KOPT-K1 (cell line): ENCODE measurements around the gene ADI1.
A peak's percentile ranks its signal among the peaks of the same experiment; 100 is the strongest.

Experiments used
- H3K27ac ChIP-seq: fragments of 200-600 bp; sonication (generic); 2 replicates; pipeline ENCODE4 v1.5.1; 2016; ENCODE audit warnings: antibody characterized with exemption, mild to moderate bottlenecking, low read depth, low read length; ENCODE audit not compliant: poor library complexity, severe bottlenecking
- H3K36me3 ChIP-seq: fragments of 200-600 bp; sonication (generic); 2 replicates; pipeline ENCODE4 v1.5.1; 2017; ENCODE audit warnings: antibody characterized with exemption, mild to moderate bottlenecking, low read length, moderate library complexity; ENCODE audit not compliant: insufficient read depth
- H3K9me3 ChIP-seq: fragments of 200-600 bp; sonication (generic); 2 replicates; pipeline ENCODE4 v1.5.1; 2017; ENCODE audit warnings: antibody characterized with exemption, low read length, mild to moderate bottlenecking; ENCODE audit not compliant: insufficient read depth, poor library complexity, severe bottlenecking

ADI1 gene

DNA sequence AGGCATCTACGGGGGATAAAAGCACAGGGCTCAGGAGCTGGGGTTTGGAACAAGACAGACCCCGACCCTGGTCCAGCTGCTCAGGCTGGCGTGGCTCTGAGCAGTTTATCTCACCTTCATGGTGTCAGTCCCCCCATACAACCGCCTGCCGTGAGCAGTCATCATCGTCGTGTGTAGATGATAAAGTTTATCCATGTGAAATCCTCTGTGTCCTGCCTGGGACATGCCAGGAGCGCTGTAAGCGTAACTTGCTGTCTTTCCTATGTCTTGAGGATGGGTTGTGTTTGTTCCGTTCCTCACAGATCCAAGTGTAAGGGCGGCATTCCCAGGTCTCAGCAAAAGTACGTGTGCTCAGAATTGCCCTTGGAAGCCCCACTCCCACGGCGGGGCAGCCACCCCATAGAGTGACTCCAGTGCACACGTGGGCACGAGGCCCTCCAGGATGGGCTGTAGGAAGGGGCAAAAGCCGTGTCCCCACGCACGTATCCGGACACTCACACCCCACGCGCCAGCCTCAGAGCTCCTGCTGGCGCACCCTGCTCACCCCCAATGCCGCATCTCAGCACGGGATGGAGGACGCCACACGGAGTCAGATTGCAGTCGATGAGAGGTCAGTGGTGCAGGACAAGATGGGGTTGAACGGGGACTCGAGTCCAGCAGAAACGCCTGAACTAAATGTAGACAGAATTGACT, 50.9 kb downstream of the ADI1 start:
- no peaks in the 10 kb centered on the region for H3K9me3 ChIP-seq
- H3K36me3 ChIP-seq, result peaks cover 92% of the 10 kb centered on the region
- no peak overlapping the region for H3K27ac ChIP-seq

DNA sequence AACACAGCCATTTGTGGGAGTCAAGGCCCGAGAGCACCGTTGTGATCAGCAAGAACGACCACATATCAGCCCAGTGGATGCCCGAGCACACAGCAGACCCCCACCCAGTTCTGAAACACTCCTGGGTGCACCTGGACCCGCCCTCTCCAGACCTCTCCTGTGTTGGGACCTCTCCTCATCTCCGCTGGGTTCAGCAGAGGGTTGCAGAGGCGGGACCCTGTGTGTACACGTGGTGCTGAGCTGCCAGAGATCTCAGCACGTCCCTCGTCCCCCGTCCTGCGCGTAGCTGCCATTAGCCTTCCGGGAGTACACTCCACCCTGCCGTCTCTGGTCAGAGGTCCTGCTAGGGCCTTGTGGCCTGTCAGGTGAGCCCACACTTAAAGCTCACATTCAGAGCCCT, 51.7 kb downstream of the ADI1 start:
- Histone ChIP-seq H3K36me3 (peaks cover 93% of the 10 kb centered on the region), H3K27ac (no peak overlapping the region), H3K9me3 (no peaks in the 10 kb centered on the region)

DNA sequence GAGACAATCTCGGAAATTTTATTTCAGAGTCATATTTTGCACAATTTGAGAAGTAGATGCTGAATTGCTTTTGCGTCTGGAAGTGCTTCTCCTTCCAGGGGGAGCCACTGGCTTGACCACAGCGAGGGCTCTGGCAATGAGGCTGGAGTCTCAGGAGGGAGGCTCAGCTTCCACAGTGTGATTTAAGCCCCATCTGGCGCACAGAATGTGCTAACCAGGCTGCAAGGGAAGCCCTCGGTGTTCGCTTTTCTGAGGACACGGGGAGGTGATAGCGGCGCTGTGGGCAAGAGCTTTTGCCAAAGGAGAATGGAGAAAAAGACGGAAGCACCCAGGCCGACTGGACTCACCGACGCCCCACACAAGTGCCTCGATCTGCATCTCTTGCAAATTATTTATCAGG, 52.4 kb downstream of the ADI1 start:
- Histone ChIP-seq H3K36me3 (peaks cover 88% of the 10 kb centered on the region), H3K9me3 (no peaks in the 10 kb centered on the region), H3K27ac (no peak overlapping the region)

DNA sequence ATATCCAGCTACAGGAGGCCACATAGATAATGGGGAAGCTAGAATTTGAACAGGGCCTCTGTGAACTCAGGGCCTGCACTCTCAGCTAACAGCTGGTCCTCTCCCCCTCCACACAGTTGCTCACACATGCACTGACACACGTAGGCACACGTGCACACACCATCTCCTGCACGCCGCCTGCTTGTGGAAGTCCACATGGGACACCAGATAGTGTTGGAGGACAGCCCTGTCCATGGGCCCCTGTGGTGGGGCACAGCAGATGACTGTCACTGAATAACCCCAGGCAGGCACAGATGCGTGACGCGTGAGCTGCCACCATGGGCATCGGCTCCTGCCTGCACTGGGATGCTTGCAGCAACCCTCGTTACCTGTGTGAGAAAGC, 52.9 kb downstream of the ADI1 start:
- H3K36me3 ChIP-seq, result peaks cover 83% of the 10 kb centered on the region
- no peak overlapping the region for H3K27ac ChIP-seq
- no peaks in the 10 kb centered on the region for H3K9me3 ChIP-seq

DNA sequence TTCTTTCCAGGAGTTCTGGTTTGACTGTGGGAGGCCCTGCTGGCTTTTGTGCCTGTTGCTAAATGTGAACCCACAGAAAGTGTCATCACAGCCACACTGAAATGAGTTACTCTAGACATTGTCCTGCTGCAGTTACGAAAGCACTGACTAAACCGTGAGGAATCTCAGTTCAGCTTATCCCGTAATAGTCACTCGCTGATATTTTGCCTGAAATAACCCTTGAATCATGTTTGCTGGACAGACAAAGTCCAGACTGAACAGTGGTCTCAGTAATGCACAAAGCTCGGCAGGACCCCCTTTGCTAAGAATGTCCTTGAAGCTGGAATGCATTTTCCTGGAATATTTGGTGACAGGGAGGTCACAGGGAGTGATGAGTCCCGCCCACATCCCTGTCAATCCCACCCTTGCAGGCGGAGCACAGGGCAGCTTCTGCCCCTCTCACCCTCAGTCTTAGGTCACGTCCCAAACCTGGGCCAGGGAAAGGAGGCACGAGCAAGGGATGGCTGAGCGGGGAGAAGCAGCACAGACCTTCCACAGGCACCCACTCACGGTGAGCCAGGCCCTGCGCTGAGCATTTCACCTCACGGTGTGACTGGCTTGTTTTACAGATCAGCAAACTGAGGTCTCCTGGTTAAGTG, 53.4 kb downstream of the ADI1 start:
- Histone ChIP-seq H3K36me3 (peaks cover 78% of the 10 kb centered on the region), H3K27ac (no peak overlapping the region), H3K9me3 (no peaks in the 10 kb centered on the region)

DNA sequence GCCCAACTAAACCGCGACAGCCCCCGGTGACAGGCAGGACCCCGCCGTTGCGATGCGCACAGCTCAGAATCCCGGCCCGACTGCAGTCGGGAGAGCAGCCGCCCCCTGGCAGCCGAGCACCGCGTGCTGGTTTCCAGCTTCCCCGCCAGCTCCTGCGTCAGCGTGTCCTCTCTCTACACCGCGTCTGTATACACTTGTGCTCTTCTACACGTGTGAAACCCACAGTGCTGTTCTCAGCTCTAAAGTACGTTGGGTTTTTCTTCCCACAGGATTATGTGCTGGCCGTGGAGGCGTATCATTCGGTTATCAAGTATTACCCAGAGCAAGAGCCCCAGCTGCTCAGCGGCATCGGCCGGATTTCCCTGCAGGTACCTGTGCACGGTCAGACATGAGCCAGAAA, 54.0 kb downstream of the ADI1 start:
- H3K27ac ChIP-seq, result no peak overlapping the region
- peaks cover 77% of the 10 kb centered on the region for H3K36me3 ChIP-seq
- no peaks in the 10 kb centered on the region for H3K9me3 ChIP-seq

DNA sequence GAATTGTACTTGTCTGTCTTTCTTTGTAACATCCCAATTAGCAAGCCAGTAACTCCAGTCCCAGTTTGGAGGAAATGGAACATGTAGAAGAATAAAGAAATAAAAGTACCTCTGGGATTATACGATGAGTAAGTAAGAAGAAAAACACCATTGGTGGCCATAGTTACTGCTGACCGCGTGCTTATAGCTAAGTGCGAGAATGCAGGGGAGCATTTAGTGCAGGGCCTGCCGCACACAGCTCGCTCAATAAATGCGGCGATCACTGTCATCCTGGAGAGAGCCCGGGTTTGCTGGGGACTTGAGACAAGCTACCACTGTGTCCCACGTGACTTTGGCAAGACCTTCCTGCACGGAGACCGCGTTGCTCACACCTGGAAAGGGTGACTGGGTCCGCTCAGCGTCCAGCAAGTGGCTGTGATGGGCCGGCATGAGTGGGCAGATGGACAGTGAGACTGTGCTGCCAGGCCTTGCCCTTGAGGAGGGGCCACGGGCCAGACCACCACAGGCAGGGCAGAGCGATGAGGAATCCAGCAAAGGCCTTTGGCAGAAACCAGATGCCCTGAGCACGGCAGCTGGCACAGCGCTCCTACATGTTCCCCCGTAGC, 54.8 kb downstream of the ADI1 start:
- no peaks in the 10 kb centered on the region for H3K9me3 ChIP-seq
- H3K36me3 ChIP-seq, result peaks cover 70% of the 10 kb centered on the region
- H3K27ac ChIP-seq, result no peak overlapping the region

DNA sequence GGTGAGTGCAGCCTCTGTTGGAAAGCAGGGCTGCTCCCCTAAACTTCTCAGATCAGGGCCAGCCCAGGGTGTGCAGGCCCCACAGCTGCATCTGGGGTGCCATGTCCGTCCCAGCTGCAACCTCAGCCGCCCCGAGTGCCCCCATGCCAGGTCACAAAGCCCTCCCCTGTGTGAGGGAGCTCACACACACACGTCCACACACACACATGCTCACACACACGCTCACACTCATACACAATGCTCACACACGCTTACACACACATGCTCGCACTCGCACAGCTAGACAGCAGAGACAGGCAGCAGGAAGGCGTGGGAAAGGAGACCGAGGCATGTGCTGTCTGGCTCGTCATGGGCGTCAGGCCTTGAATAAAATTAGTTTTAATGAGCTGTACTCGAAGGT, 55.4 kb downstream of the ADI1 start:
- Histone ChIP-seq H3K36me3 (peaks cover 69% of the 10 kb centered on the region), H3K27ac (no peak overlapping the region), H3K9me3 (no peaks in the 10 kb centered on the region)

DNA sequence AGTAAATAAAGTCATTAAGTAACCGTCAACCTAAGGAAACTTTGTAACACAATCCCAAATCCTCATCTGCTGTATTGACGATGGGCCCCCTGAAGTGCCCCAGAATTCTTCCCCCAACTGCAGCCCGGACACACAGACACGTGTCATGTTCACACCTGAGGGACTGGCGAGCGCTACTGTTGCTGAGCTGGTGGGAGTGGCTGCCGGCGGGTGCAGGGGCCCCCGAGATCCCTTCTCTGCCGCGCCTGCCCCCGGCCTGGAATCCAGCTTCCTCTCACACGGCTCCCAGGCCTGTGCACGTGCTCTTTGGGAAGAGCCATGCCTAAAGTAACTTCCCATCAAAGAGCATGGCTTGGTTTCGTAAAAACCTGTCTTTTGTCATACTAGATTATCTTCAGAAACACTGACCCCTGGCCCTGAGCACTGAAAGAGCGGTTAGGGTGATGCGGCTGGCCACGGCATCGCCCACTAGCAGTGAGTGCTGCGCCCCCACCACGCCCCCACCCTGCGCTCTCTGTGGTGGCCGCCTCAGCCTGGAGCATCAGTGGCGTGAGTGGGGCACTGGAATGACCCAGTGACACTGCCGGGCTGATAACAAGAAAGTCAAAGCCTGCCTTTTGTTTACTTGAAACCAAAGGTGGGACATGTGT, 56.0 kb downstream of the ADI1 start:
- Histone ChIP-seq H3K27ac (no peak overlapping the region), H3K9me3 (no peaks in the 10 kb centered on the region), H3K36me3 (peaks cover 69% of the 10 kb centered on the region)

DNA sequence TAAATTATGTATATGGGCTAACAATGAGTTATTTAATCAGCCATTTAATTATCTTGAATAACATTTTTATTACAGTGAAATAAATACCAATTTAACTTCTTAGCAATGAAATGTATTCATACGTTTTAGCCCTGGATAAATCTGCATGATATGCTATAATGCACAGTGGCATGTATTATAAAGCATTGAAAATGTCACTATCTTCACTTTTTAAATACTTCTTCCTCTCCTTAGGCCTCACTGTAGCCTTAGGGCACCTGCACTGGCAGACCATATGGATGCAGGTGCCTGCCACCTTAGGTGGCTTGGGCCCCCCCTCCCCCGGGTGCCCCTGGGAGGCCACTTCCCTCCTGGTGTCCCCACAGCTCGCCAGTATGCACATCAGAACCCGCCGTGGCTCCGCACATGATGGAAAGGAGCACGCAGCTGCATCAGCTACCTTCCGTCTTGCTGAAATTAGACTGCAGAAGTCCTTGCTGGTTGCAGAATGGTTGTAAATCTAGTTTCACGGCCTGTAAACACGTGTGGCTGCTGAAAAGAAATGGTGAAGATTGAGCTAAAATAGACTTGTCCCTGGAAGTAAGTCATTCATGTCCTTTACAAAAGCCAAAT, 56.7 kb downstream of the ADI1 start:
- peaks cover 69% of the 10 kb centered on the region for H3K36me3 ChIP-seq
- no peaks in the 10 kb centered on the region for H3K9me3 ChIP-seq
- no peak overlapping the region for H3K27ac ChIP-seq

DNA sequence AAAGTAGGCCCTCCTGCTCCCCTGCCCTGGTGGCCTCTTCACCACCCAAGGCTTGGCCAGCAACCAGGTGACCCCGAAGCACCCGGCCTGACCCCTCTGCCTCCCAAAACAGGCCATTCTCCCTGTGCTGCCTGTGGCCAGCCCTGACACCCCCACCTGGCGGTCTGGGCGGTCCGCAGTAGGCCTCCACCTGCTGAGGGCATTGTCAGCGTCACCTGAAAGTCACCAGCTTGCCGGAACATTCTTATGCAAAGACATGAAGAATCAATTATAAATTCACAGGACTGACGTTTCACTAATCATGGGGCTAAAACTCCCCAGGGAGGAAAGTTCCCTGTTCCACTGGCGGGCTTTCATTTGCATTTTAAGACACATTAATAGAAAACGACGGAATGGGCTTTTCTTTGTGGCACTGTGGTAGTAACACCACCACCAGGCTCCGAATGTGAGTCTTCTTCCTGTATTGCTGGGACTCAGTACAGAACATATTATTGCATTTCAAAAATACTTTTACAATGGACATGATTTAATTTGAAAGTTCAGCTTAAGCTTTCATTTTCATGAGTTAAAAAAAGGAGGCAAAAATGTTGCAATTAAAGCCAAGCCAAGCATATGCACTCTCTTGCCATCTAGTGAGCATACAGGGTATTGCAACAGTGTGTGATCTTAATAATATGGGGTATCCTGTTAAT, 57.4 kb downstream of the ADI1 start:
- H3K36me3 ChIP-seq, result peaks cover 69% of the 10 kb centered on the region
- peak overlapping the region; percentile 52 for H3K27ac ChIP-seq
- H3K9me3 ChIP-seq, result no peaks in the 10 kb centered on the region

DNA sequence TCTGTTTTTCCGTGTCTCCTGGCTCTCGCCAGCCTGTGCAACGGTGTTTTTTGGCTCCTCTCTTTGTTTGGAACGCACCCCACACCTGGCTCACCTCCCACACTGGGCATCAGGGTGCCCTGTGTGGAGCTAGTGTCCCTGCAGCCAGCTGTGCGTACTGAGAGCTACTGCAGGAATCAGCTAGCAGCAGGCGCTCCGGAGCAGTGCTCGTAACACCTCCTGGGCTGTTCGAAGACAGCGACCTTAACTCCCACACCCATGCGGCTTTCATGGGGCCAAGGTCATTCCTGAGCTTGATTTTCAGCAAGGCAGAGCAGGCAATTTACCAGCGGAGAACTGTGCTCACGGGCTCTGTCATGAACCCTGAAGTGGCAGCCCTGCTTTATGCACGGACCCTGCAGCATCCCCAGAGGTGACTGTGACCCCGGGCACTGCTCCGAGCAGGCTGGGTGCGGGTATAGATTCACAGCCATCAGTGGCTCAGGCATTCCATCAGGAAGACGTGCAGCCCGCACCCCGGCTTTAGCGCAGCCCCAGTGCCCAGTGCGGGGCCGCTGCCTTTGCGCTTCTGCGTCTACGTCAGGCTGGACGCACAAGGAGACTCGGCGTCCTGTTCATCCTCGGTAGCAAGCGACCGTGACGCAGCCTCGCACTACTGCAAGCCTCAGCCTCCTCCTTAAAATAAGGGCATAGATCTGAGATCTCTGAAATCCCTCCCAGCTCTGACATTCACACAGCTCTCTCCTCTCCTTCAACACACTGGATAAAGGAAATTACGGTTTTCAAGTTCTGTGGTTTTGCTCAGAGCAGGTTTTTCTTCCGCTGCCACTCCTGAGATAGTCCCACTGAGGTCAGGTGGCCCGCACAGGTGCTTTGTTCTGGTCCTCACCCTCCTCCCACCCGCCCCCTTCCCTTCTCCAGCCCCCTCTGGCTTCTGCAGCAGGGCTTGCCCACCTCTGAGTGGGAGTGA, 58.2 kb downstream of the ADI1 start:
- Histone ChIP-seq H3K27ac (peak overlapping the region; percentile 52), H3K36me3 (peaks cover 69% of the 10 kb centered on the region), H3K9me3 (no peaks in the 10 kb centered on the region)

DNA sequence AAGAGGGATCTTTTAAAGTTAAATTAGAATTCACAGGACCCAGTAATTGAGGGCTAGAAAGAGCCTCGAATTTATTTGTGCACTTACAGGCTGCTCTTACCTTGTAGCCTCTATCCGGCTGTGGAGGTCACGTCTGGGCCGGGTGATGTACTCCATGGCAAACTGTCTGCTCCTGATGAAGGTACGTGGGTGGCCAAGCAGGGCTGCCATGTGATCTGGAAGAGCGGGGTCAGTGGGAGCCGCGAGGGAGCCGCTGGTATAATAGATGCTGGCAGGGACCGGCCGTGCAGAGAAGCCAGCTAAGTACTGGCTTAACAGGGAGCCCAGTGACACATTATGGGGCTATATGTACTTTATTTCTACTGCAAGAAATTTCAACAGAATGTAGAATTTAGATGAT, 59.2 kb downstream of the ADI1 start:
- Histone ChIP-seq H3K9me3 (no peaks in the 10 kb centered on the region), H3K36me3 (peaks cover 67% of the 10 kb centered on the region), H3K27ac (no peak overlapping the region)
